ENCODE data around the gene TNNI3K. TPM values are rescaled to one million over a fixed set of nuclear protein-coding genes. Genes with fewer than 3 reads are reported as not detected.

Gene TNNI3K
- polyA plus RNA-seq, 1 experiment, result 1.1 TPM

GRCh38 chr1:74548961-74549750 lies 314.0 kb downstream of the TNNI3K start:
- ChIA-PET CTCF (no interaction called here), POLR2A (no interaction called here)
- TF ChIP-seq CTCF (IDR thresholded peaks at IDR 0.05; ENCODE audit: low read depth, low read length), result no peak

GRCh38 chr1:74549932-74550331 lies 314.7 kb downstream of the TNNI3K start:
- Histone ChIP-seq H3K27ac (ENCODE audit: low read depth, low read length) (no peak overlapping the region), H3K27me3 (ENCODE audit: control insufficient read depth, insufficient read depth, low read length) (peaks cover under 1% of the 10 kb centered on the region), H3K9me3 (ENCODE audit: control insufficient read depth, insufficient read depth, low read length) (no peaks in the 10 kb centered on the region), H3K4me3 (ENCODE audit: low read depth, low read length) (no peak overlapping the region)
- no peak for TF ChIP-seq CTCF (IDR thresholded peaks at IDR 0.05; ENCODE audit: low read depth, low read length)
- POLR2A ChIA-PET, result no interaction called here
- no peak for DNase-seq (ENCODE audit: low read depth, low spot score)
- CTCF ChIA-PET, result no interaction called here

More at GRCh38 chr1:74548961-74549750, 314.0 kb downstream of the TNNI3K start:
- H3K9me3 ChIP-seq (ENCODE audit: control insufficient read depth, insufficient read depth, low read length), result no peaks in the 10 kb centered on the region
- DNase-seq (ENCODE audit: low read depth, low spot score), result no peak
- H3K27me3 ChIP-seq (ENCODE audit: control insufficient read depth, insufficient read depth, low read length), result peaks cover 2% of the 10 kb centered on the region
- H3K27ac ChIP-seq (ENCODE audit: low read depth, low read length), result no peak overlapping the region
- no peak overlapping the region for H3K4me3 ChIP-seq (ENCODE audit: low read depth, low read length)

GRCh38 chr1:74570797-74571492 lies 335.8 kb downstream of the TNNI3K start:
- Histone ChIP-seq H3K9me3 (ENCODE audit: control insufficient read depth, insufficient read depth, low read length) (no peaks in the 10 kb centered on the region), H3K27ac (ENCODE audit: low read depth, low read length) (no peak overlapping the region), H3K27me3 (ENCODE audit: control insufficient read depth, insufficient read depth, low read length) (peaks cover 3% of the 10 kb centered on the region), H3K4me3 (ENCODE audit: low read depth, low read length) (no peak overlapping the region)
- TF ChIP-seq CTCF (IDR thresholded peaks at IDR 0.05; ENCODE audit: low read depth, low read length), result no peak
- no peak for DNase-seq (ENCODE audit: low read depth, low spot score)
- CTCF ChIA-PET, result no interaction called here
- POLR2A ChIA-PET, result no interaction called here

GRCh38 chr1:74571493-74571800 lies 336.3 kb downstream of the TNNI3K start:
- H3K9me3 ChIP-seq (ENCODE audit: control insufficient read depth, insufficient read depth, low read length), result no peaks in the 10 kb centered on the region
- H3K27ac ChIP-seq (ENCODE audit: low read depth, low read length), result no peak overlapping the region
- no peak for DNase-seq (ENCODE audit: low read depth, low spot score)
- ChIA-PET CTCF (no interaction called here), POLR2A (no interaction called here)
- peaks cover 3% of the 10 kb centered on the region for H3K27me3 ChIP-seq (ENCODE audit: control insufficient read depth, insufficient read depth, low read length)
- no peak overlapping the region for H3K4me3 ChIP-seq (ENCODE audit: low read depth, low read length)
- TF ChIP-seq CTCF (IDR thresholded peaks at IDR 0.05; ENCODE audit: low read depth, low read length), result no peak

GRCh38 chr1:74571891-74572290 lies 336.7 kb downstream of the TNNI3K start:
- no peaks in the 10 kb centered on the region for H3K9me3 ChIP-seq (ENCODE audit: control insufficient read depth, insufficient read depth, low read length)
- no peak for TF ChIP-seq CTCF (IDR thresholded peaks at IDR 0.05; ENCODE audit: low read depth, low read length)
- ChIA-PET POLR2A (interaction anchor here (0.6 kb wide), 1 partner anchor 10 kb away, joined by 3 read pairs; no protein-coding TSS in a partner anchor), CTCF (no interaction called here)
- no peak overlapping the region for H3K27ac ChIP-seq (ENCODE audit: low read depth, low read length)
- H3K4me3 ChIP-seq (ENCODE audit: low read depth, low read length), result no peak overlapping the region
- peaks cover 3% of the 10 kb centered on the region for H3K27me3 ChIP-seq (ENCODE audit: control insufficient read depth, insufficient read depth, low read length)
- no peak for DNase-seq (ENCODE audit: low read depth, low spot score)
